ENCODE results near the gene GPRC5D.

The GPRC5D gene

DNA sequence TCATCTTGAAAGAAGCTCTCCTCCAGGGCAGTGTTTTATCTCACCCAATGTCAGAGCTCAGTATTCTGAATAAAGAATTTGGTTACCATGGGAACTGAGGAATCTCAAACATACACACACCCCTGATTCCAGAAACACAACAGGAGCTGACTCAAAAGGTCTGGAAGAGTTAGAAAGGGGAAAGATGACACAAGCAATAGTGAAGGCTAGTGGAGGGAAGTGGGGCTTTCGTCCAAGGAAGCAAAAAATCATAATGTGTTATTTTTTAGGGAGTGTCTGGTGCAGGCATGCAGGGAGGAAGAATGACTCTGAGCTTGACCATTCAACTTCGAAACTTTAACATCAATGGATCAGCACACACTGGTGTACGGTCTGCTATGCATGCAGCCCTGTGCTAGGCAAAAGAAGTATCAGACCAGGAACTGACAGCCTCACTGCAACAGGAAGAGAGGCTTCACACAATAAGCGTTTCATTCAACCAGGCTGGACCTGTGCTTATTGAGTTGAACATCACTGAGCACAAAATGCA, 27.8 kb upstream of the GPRC5D start:
- no peak for DNase-seq (ENCODE audit: low spot score)

DNA sequence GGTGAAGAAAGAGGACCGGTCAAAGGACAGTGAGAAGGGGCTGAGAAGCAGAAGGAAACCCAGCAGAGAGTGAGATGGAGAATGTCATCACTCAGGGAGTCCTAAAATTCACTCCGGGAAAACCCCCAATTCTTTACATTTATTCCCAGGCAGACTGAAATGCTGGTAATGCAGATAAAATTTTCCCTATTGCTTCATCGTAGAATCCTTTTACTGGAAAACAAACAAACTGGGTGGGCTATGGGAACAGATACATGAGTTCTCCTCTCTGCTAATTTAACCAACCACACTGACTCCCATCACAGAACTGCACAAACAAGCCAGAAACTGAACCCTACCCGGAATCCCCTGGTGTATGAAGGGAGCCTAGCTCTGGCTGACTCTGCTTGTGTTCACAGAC, 27.2 kb upstream of the GPRC5D start:
- DNase-seq (ENCODE audit: low spot score) = no peak

DNA sequence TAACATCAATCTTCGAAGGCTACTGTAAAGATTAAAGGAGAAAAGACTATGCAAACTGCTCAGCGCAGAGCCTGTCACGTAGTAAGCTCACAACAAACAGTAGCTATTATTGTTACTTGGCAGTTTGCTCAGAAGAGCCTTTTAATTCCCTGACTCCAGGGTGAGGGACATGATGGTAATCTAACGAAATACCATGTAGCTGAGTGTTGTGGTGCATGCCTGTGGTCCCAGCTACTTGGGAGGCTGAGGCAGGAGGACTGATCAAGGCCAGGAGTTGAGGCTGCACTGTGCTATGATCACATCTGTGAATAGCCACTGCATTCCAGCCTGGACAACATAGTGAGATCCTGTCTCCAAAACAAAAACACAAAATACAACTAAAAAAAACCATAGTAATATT, 25.3 kb upstream of the GPRC5D start:
- no peak for DNase-seq (ENCODE audit: low spot score)

DNA sequence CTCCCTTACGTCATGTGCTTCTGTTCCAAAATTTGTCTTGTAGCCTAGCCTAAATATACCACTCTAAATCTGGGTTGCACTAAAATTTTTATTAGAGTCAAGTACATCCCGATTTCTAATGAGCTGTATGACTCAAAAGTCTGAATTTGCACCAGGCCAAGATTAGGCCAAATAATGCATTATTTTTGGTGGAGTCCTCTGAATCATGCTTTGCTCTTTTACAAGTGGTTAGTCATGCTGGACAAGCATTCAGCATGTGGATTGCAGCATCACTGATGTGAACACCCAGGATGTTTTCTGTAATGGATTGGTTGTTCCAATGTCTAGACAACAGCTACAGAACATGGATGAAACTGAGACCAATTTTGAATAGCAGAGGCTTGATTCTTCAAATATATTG, 24.4 kb upstream of the GPRC5D start:
- no peak for DNase-seq (ENCODE audit: low spot score)

GRCh38 chr12:12975322-12976077, 23.5 kb upstream of the GPRC5D start:
- DNase-seq (ENCODE audit: low spot score) = no peak

- no peak for DNase-seq (ENCODE audit: low spot score)
These were observed 22.2 kb upstream of the GPRC5D start for GRCh38 chr12:12974211-12974610.

DNA sequence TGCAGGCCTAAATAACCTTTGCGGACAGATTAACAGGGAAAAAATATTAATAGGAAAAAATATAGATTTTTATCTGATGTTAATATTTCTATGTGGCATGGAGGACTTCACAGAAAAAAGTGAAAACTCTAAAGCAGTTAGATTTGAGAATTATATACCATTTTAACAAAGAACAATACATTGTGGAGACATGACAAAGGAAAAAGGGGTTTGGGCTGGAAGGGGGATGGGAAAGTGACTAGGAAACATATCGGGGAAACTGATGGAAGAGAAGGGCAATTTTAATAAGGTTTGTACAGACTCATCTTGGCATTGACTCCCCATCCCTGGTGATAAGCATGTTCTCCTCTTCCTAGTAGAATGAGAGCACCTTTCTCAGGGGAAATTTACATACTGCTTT, 21.0 kb upstream of the GPRC5D start:
- DNase-seq (ENCODE audit: low spot score) = no peak

DNA sequence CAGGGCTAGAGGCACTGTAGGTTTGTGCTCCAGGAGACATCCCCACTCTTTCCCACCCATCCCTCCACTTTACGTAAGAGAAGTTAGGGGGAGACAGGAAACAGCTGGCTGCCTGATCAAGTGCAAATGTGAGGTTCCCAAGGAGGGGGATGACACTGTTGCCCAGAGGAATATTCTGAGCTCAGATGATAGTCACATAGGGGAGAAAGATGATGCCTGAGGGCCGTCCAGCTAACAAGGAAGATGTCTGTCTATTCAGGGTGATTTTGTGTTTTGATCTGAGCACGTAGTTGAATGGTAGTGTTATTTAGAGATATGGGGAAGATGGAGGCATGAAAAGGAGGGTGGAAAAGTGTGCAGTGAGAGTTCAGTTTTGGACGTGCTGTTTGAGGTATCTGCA, 13.9 kb upstream of the GPRC5D start:
- DNase-seq (ENCODE audit: low spot score) = no peak

DNA sequence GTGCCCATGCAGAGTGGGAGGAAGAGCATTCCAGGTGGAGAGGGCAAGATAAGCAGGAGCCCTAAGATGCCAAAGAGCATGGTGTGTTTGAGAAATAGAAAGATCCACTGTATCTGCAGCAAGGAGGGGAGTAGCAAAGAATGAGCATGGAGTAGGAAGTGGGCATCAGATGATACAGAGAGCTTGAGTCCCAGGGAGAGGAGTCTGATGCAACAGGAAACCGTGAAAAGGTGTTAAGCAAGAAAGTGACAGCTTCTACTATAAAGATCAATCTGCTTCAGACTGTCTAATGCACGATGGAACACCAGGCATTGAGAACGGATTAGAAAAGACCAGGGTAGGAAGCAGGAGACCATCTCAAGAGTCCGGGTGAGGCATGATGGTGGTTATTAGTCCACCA, 12.3 kb upstream of the GPRC5D start:
- no peak for DNase-seq (ENCODE audit: low spot score)

GRCh38 chr12:12960639-12961209, 8.8 kb upstream of the GPRC5D start:
- no peak for DNase-seq (ENCODE audit: low spot score)

- DNase-seq (ENCODE audit: low spot score) = no peak
These were observed 6.9 kb upstream of the GPRC5D start for GRCh38 chr12:12958886-12959285.

DNA sequence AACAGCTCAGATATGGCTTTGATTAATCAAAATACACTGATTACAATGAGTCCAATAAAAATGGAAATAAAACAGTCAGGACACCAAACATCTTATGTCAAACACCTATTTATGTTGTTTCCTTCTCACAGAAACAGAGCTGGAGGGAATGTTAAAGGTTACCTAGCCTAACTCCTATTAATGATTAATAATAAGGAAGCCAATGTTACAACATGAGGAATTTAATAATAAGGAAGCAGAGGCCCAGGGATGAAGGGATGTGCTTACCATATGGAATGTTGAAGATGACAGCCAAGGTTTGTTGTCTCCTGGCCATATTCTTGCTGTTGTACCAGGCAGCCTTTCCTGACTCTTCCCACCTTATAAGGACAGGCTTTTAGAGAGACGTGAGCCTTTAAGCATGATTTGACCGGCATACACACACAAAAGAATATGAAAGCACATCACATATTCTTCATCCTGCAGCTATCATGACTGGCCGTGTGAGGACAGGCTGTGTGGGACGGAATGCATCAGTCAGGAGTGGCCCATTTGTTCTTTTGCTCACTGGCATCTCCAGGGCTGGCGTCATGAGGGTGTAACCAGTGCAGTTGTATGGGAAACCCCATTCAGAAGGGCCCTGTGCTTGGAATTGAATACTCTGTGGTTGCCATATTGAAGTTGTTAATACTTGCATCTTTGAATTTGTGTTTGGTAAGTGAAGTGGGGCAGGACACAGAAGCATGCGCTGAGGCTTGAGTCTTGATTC, 3.1 kb upstream of the GPRC5D start:
- DNase-seq (ENCODE audit: low spot score) = no peak

DNA sequence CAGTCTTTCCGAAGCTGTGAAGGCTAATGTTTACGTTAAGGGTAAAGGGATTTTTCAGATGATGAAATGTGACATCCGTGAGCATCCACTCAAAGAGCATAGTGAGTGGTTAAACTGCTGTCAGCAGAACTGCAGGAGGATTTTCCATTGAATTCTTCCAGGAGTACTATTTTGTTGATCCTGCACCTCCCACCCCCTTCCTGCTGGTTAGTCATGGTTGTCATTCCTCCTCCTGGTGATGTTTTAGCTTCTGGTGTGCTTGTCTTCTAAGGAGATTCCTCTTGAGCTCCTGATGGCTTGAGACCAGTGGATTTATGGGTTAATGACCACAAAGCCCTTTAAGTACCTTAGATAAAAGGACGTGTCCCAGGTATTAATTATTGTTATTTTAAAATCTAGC, 2.4 kb upstream of the GPRC5D start:
- no peak for DNase-seq (ENCODE audit: low spot score)

DNA sequence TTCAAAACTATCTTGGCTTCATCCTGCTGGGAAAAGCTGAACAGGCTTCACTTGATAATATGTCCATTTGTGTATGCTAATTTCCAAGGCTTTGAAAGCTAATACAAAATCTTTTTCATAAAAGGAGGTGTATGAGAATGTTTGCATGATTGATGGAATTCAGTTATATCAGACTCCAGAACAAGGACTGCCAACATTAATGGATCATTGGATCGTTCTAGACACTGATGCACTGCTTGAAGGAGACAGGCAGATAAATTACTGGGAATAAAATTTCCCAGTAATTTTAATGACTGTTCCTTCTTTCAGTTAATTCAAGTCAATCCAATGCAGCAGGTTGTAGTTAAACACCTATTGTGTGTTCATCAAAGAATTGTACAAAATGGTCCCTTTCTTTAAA, 466 bp downstream of the GPRC5D start:
- no peak for DNase-seq (ENCODE audit: low spot score)

DNA sequence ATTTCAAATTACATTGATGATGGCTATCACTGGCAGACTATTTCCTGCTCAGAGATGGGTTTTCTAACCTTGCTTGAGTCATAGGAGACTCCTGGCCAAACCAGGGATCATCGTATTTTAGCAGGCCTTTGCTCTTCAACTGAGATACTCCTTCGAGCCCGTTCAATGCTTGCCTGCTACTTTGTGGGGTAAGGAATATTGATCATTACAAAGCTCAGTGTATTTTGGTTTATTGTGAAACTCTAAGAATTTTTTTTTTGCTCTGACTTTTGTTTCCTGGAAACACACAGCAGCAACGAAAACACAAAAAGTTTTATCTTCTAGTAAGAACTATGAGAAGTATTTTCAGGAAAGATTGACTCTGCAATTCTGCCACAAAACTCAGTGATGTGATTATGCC, 4.1 kb downstream of the GPRC5D start:
- DNase-seq (ENCODE audit: low spot score) = no peak

DNA sequence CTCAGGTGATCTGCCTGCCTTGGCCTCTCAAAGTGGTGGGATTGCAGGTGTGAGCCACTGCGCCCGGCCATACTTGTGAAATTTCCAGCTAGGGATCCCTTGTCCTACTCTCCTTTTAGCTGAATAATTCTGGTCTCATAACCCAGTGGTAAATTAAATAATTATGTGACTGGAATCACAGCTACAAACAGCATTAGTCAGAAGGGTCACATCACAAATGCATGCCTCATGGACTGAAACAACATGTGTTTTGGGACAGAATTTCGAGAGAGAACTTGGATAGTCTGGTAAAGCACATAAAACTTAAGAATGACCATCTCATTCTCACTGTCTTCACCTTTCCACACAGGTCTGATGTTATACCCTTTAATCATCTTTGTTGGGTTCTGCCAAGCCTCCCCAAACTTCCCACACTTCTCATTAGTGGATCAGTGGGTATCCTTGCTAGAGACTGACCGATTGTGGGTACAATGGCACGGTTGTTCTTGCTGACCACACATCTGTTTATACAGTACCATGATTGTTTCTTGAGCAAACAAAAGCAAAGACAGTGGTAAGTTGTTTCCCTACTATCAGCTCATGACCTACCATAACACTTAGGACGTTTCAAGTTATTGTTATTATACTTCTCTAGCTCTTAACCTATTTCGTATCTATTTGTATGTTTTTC, 5.1 kb downstream of the GPRC5D start:
- DNase-seq (ENCODE audit: low spot score) = no peak

- DNase-seq (ENCODE audit: low spot score) = no peak
These were observed 6.4 kb downstream of the GPRC5D start for GRCh38 chr12:12945591-12945990.

GRCh38 chr12:12943586-12944260, 8.2 kb downstream of the GPRC5D start:
- DNase-seq (ENCODE audit: low spot score) = no peak

GRCh38 chr12:12941450-12942350, 10.3 kb downstream of the GPRC5D start:
- DNase-seq (ENCODE audit: low spot score) = no peak

DNA sequence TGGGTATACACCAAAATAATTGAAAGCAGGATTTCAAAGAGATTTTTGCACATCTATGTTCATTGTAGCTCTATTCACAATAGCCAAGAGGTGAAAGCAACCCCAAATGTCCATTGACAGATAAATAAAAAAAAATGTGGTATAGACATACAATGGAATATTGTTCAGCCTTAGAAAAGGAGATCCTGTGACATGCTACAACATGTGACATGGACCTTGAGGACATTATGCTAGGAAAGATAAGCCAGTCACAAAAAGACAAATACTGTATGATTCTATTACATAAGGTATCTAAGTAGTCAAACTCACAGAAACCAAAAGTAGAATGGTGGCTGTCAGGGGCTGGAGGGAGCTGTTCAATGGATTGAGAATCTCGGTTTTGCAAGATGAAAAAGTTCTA, 12.1 kb downstream of the GPRC5D start:
- DNase-seq (ENCODE audit: low spot score) = no peak

- DNase-seq (ENCODE audit: low spot score) = no peak
These were observed 13.4 kb downstream of the GPRC5D start for GRCh38 chr12:12938541-12938940.

All from CD4-positive, alpha-beta T cell treated with Interleukin-15 for 4 hours (primary cell).